NCI-H2196 (cell line): Measurements from ENCODE around the gene VAV2.
A peak's percentile ranks its signal among the peaks of the same experiment; 100 is the strongest.
"Not testable (repeated sequence)": the region's sequence is repeated elsewhere in the genome, so short reads cannot be mapped to it uniquely, and the experiment has no call there.

Experiments
- DNase-seq: peaks from one replicate; lab custom pipeline; 2025; ENCODE audit not compliant: unreplicated experiment; lab: John Stamatoyannopoulos, UW

Gene VAV2

GRCh38 chr9:133996531-133997520 is 4.7 kb upstream of the VAV2 start:
- no peak for DNase-seq

GRCh38 chr9:133995012-133995896 is 3.1 kb upstream of the VAV2 start:
- DNase-seq: peak; percentile 57

GRCh38 chr9:133994353-133995011 is 2.4 kb upstream of the VAV2 start:
- DNase-seq: peak; percentile 79

GRCh38 chr9:133993635-133994253 is 1.6 kb upstream of the VAV2 start:
- DNase-seq: no peak

- peak; percentile 82 for DNase-seq
Observed at GRCh38 chr9:133992780-133993634, 883 bp upstream of the VAV2 start.

- no peak for DNase-seq
Observed at GRCh38 chr9:133991214-133991921, 756 bp downstream of the VAV2 start.

GRCh38 chr9:133990366-133991213 is 1.5 kb downstream of the VAV2 start:
- DNase-seq: no peak

- no peak for DNase-seq
Observed at GRCh38 chr9:133989625-133990365, 2.3 kb downstream of the VAV2 start.

- not testable (repeated sequence) for DNase-seq
Observed at GRCh38 chr9:133988771-133989170, 3.4 kb downstream of the VAV2 start.

- DNase-seq: no peak
Observed at GRCh38 chr9:133987946-133988665, 4.0 kb downstream of the VAV2 start.

- DNase-seq: no peak
Observed at GRCh38 chr9:133987446-133987788, 4.7 kb downstream of the VAV2 start.

- no peak for DNase-seq
Observed at GRCh38 chr9:133986774-133987445, 5.2 kb downstream of the VAV2 start.

GRCh38 chr9:133986061-133986460 is 6.1 kb downstream of the VAV2 start:
- no peak for DNase-seq

- DNase-seq: no peak
Observed at GRCh38 chr9:133982971-133983720, 9.0 kb downstream of the VAV2 start.

- no peak for DNase-seq
Observed at GRCh38 chr9:133981958-133982681, 10.0 kb downstream of the VAV2 start.
